Vagina (tissue), 2 donors: Measurements from ENCODE around the gene SPART.
"Not testable (repeated sequence)": the region's sequence is repeated elsewhere in the genome, so short reads cannot be mapped to it uniquely, and the experiment has no call there.

Source experiments
- POLR2A ChIP-seq, 2 donors: fragments of 450-650 bp; IDR thresholded peaks; one replicate each; pipeline ENCODE4 v1.6.1; 2017; ENCODE audit warnings: antibody characterized with exemption in 2 of 2, mild to moderate bottlenecking in 2 of 2, moderate library complexity in 2 of 2
- TF ChIP-seq, protein P1 (sequence below), 3 experiments: fragments of 450-650 bp in 2 of 3; fragments of 200-600 bp in 1 of 3; sonication (generic) in 1 of 3; IDR thresholded peaks; one replicate each; pipeline ENCODE4 v1.5.1; 2017 to 2019; ENCODE audit warnings: antibody characterized with exemption in 3 of 3, mild to moderate bottlenecking in 2 of 3, moderate library complexity in 2 of 3

DNA sequence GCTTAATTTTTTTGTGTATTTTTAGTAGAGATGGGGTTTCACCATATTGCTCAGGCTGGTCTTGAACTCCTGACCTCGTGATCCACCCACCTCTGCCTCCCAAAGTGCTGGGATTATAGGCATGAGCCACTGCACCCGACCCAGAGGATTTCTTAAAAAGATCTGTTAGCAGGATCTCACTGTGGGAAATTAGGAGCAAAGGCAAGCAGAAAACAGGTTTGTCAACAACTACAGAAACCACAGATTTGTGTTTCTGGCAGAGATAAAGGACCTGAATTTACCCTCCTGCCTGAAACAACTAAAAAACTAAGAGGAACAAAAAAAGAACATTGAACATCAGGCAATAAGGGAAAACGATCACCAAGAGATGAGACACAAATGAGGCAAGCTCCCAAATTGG lies 46.7 kb downstream of the SPART start:
- TF ChIP-seq, protein P1, sequence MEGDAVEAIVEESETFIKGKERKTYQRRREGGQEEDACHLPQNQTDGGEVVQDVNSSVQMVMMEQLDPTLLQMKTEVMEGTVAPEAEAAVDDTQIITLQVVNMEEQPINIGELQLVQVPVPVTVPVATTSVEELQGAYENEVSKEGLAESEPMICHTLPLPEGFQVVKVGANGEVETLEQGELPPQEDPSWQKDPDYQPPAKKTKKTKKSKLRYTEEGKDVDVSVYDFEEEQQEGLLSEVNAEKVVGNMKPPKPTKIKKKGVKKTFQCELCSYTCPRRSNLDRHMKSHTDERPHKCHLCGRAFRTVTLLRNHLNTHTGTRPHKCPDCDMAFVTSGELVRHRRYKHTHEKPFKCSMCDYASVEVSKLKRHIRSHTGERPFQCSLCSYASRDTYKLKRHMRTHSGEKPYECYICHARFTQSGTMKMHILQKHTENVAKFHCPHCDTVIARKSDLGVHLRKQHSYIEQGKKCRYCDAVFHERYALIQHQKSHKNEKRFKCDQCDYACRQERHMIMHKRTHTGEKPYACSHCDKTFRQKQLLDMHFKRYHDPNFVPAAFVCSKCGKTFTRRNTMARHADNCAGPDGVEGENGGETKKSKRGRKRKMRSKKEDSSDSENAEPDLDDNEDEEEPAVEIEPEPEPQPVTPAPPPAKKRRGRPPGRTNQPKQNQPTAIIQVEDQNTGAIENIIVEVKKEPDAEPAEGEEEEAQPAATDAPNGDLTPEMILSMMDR (IDR thresholded peaks at IDR 0.05) = not testable (repeated sequence)
- not testable (repeated sequence) for TF ChIP-seq POLR2A (IDR thresholded peaks at IDR 0.05)
